Measurements from ENCODE around the gene CARF.
A peak's percentile ranks its signal among the peaks of the same experiment; 100 is the strongest.

GRCh38 chr2:202870431-202871299 lies 41.4 kb upstream of the CARF start:
- no peak; the same call in 1 of the 2 replicates for TF ChIP-seq MAX (IDR thresholded peaks at IDR 0.05)
- TF ChIP-seq REST (IDR thresholded peaks at IDR 0.05; ENCODE audit: low read depth), result no peak
- no peak for TF ChIP-seq EGR1 (IDR thresholded peaks at IDR 0.05)
- no peak for TF ChIP-seq TCF12 (IDR thresholded peaks at IDR 0.05; ENCODE audit: low read depth)
- TF ChIP-seq EP300 (IDR thresholded peaks at IDR 0.05; ENCODE audit: borderline replicate concordance), result 0 out of 2 replicates have a peak, but pooled peaks have one; percentile 10
- TF ChIP-seq CREB1 (IDR thresholded peaks at IDR 0.05; ENCODE audit: low read depth), result no peak
- no peak for TF ChIP-seq CEBPB (IDR thresholded peaks at IDR 0.05)
- peak; percentile 15; the same call in 1 of the 2 replicates for TF ChIP-seq RAD21 (IDR thresholded peaks at IDR 0.05; ENCODE audit: low read depth)
